ENCODE data around the gene TMEM30A.
A peak's percentile ranks its signal among the peaks of the same experiment; 100 is the strongest.

TMEM30A gene

GRCh38 chr6:75230484-75231325, 53.9 kb downstream of the TMEM30A start:
- H3K36me3 ChIP-seq, result no peaks in the 10 kb centered on the region
- no peaks in the 10 kb centered on the region for H3K9me3 ChIP-seq
- H3K27me3 ChIP-seq, result no peaks in the 10 kb centered on the region
- peak; percentile 35 for DNase-seq
- H3K4me1 ChIP-seq, result no peaks in the 10 kb centered on the region
- TF ChIP-seq CTCF (IDR thresholded peaks at IDR 0.05; ENCODE audit: low read depth, low read length), result peak; percentile 83
- H3K4me3 ChIP-seq (ENCODE audit: low read depth, low read length), result no peak overlapping the region

GRCh38 chr6:75224303-75224926, 60.2 kb downstream of the TMEM30A start:
- no peak overlapping the region for H3K4me3 ChIP-seq (ENCODE audit: low read depth, low read length)
- TF ChIP-seq CTCF (IDR thresholded peaks at IDR 0.05; ENCODE audit: low read depth, low read length), result no peak
- H3K9me3 ChIP-seq, result no peaks in the 10 kb centered on the region
- H3K27me3 ChIP-seq, result no peaks in the 10 kb centered on the region
- no peaks in the 10 kb centered on the region for H3K36me3 ChIP-seq
- no peak for DNase-seq
- H3K4me1 ChIP-seq, result no peaks in the 10 kb centered on the region

- no peak for TF ChIP-seq CTCF (IDR thresholded peaks at IDR 0.05; ENCODE audit: low read depth, low read length)
- Histone ChIP-seq H3K4me3 (ENCODE audit: low read depth, low read length) (no peak overlapping the region), H3K36me3 (no peaks in the 10 kb centered on the region), H3K27me3 (no peaks in the 10 kb centered on the region), H3K4me1 (no peaks in the 10 kb centered on the region), H3K9me3 (no peaks in the 10 kb centered on the region)
- DNase-seq, result no peak
These were observed 61.2 kb downstream of the TMEM30A start for GRCh38 chr6:75223428-75223827.

- Histone ChIP-seq H3K27me3 (no peaks in the 10 kb centered on the region), H3K9me3 (no peaks in the 10 kb centered on the region), H3K4me1 (no peaks in the 10 kb centered on the region), H3K4me3 (ENCODE audit: low read depth, low read length) (no peak overlapping the region), H3K36me3 (no peaks in the 10 kb centered on the region)
- no peak for TF ChIP-seq CTCF (IDR thresholded peaks at IDR 0.05; ENCODE audit: low read depth, low read length)
- no peak for DNase-seq
These were observed 62.3 kb downstream of the TMEM30A start for GRCh38 chr6:75222261-75222660.

GRCh38 chr6:75221116-75221515, 63.5 kb downstream of the TMEM30A start:
- Histone ChIP-seq H3K4me1 (no peaks in the 10 kb centered on the region), H3K9me3 (no peaks in the 10 kb centered on the region), H3K27me3 (no peaks in the 10 kb centered on the region), H3K36me3 (no peaks in the 10 kb centered on the region), H3K4me3 (ENCODE audit: low read depth, low read length) (no peak overlapping the region)
- no peak for DNase-seq
- no peak for TF ChIP-seq CTCF (IDR thresholded peaks at IDR 0.05; ENCODE audit: low read depth, low read length)

GRCh38 chr6:75220357-75220756, 64.2 kb downstream of the TMEM30A start:
- H3K27me3 ChIP-seq, result no peaks in the 10 kb centered on the region
- no peaks in the 10 kb centered on the region for H3K9me3 ChIP-seq
- no peak for DNase-seq
- no peaks in the 10 kb centered on the region for H3K4me1 ChIP-seq
- H3K4me3 ChIP-seq (ENCODE audit: low read depth, low read length), result no peak overlapping the region
- H3K36me3 ChIP-seq, result no peaks in the 10 kb centered on the region
- no peak for TF ChIP-seq CTCF (IDR thresholded peaks at IDR 0.05; ENCODE audit: low read depth, low read length)

Measured in BE2C (cell line).